HUES48 (cell line): ENCODE data around the gene MYH6.
"Not testable (repeated sequence)": the region's sequence is repeated elsewhere in the genome, so short reads cannot be mapped to it uniquely, and the experiment has no call there.

Experiments
- H3K27ac ChIP-seq: one replicate; pipeline ENCODE4 v1.7.0; 2013; ENCODE audit warnings: low read depth, low read length, inconsistent platforms
- H3K27me3 ChIP-seq: 2 replicates; pipeline ENCODE4 v1.6.1; 2013; ENCODE audit warnings: mild to moderate bottlenecking, low read length; ENCODE audit not compliant: control insufficient read depth, insufficient read depth
- H3K36me3 ChIP-seq: 2 replicates; pipeline ENCODE4 v1.6.1; 2013; ENCODE audit warnings: low read length; ENCODE audit not compliant: control insufficient read depth, insufficient read depth
- H3K4me1 ChIP-seq: 2 replicates; pipeline ENCODE4 v1.6.1; 2013; ENCODE audit warnings: mild to moderate bottlenecking, low read length; ENCODE audit not compliant: control insufficient read depth, insufficient read depth
- H3K4me3 ChIP-seq: 2 replicates; pipeline ENCODE4 v1.5.1; 2013; ENCODE audit warnings: mild to moderate bottlenecking, low read depth, low read length
- H3K9ac ChIP-seq: 2 replicates; pipeline ENCODE4 v1.6.1; 2013; ENCODE audit warnings: mild to moderate bottlenecking, low read depth, low read length, moderate library complexity
- H3K9me3 ChIP-seq: 2 replicates; pipeline ENCODE4 v1.6.1; 2013; ENCODE audit warnings: low read length; ENCODE audit not compliant: control insufficient read depth, insufficient read depth

MYH6 gene

GRCh38 chr14:23403139-23403438 lies 5.0 kb downstream of the MYH6 start:
- Histone ChIP-seq H3K27ac (no peak overlapping the region), H3K4me3 (no peak overlapping the region), H3K4me1 (no peaks in the 10 kb centered on the region), H3K36me3 (no peaks in the 10 kb centered on the region), H3K9ac (no peak overlapping the region), H3K27me3 (peaks cover 5% of the 10 kb centered on the region; the same call in 1 of the 2 replicates), H3K9me3 (no peaks in the 10 kb centered on the region)

- Histone ChIP-seq H3K4me1 (no peaks in the 10 kb centered on the region), H3K27ac (no peak overlapping the region), H3K9me3 (no peaks in the 10 kb centered on the region), H3K9ac (no peak overlapping the region), H3K36me3 (no peaks in the 10 kb centered on the region), H3K4me3 (no peak overlapping the region), H3K27me3 (peaks cover 5% of the 10 kb centered on the region; the same call in 1 of the 2 replicates)
These were observed 5.6 kb downstream of the MYH6 start for GRCh38 chr14:23402296-23403138.

- peaks cover 5% of the 10 kb centered on the region; the same call in 1 of the 2 replicates for H3K27me3 ChIP-seq
These were observed 6.8 kb downstream of the MYH6 start for GRCh38 chr14:23401291-23401690.

GRCh38 chr14:23400496-23401149 lies 7.5 kb downstream of the MYH6 start:
- not testable (repeated sequence) for H3K27me3 ChIP-seq, H3K27ac ChIP-seq, H3K36me3 ChIP-seq, H3K9me3 ChIP-seq, H3K4me1 ChIP-seq, H3K4me3 ChIP-seq, H3K9ac ChIP-seq

More at GRCh38 chr14:23401291-23401690, 6.8 kb downstream of the MYH6 start:
- Histone ChIP-seq H3K36me3 (no peaks in the 10 kb centered on the region), H3K4me1 (no peaks in the 10 kb centered on the region), H3K9me3 (no peaks in the 10 kb centered on the region), H3K27ac (no peak overlapping the region), H3K9ac (no peak overlapping the region), H3K4me3 (no peak overlapping the region)

- Histone ChIP-seq H3K9me3 (no peaks in the 10 kb centered on the region), H3K36me3 (no peaks in the 10 kb centered on the region), H3K4me3 (no peak overlapping the region), H3K4me1 (no peaks in the 10 kb centered on the region), H3K27ac (no peak overlapping the region), H3K27me3 (peaks cover 5% of the 10 kb centered on the region; the same call in 1 of the 2 replicates), H3K9ac (no peak overlapping the region)
These were observed 8.5 kb downstream of the MYH6 start for GRCh38 chr14:23399591-23399990.

GRCh38 chr14:23399136-23399535 lies 8.9 kb downstream of the MYH6 start:
- Histone ChIP-seq H3K4me3 (no peak overlapping the region), H3K9me3 (no peaks in the 10 kb centered on the region), H3K27ac (no peak overlapping the region), H3K4me1 (no peaks in the 10 kb centered on the region), H3K9ac (no peak overlapping the region), H3K27me3 (peaks cover 5% of the 10 kb centered on the region; the same call in 1 of the 2 replicates), H3K36me3 (no peaks in the 10 kb centered on the region)

GRCh38 chr14:23398348-23398747 lies 9.7 kb downstream of the MYH6 start:
- peaks cover 3% of the 10 kb centered on the region; the same call in 1 of the 2 replicates for H3K27me3 ChIP-seq
- no peaks in the 10 kb centered on the region for H3K4me1 ChIP-seq
- no peak overlapping the region for H3K27ac ChIP-seq
- H3K9ac ChIP-seq: no peak overlapping the region
- H3K9me3 ChIP-seq: no peaks in the 10 kb centered on the region
- no peak overlapping the region for H3K4me3 ChIP-seq
- no peaks in the 10 kb centered on the region for H3K36me3 ChIP-seq

- H3K9me3 ChIP-seq: no peaks in the 10 kb centered on the region
- no peak overlapping the region for H3K27ac ChIP-seq
- H3K36me3 ChIP-seq: no peaks in the 10 kb centered on the region
- no peak overlapping the region for H3K9ac ChIP-seq
- no peaks in the 10 kb centered on the region for H3K4me1 ChIP-seq
- no peaks in the 10 kb centered on the region for H3K27me3 ChIP-seq
- H3K4me3 ChIP-seq: no peak overlapping the region
These were observed 11.2 kb downstream of the MYH6 start for GRCh38 chr14:23396781-23397407.

- H3K27ac ChIP-seq: no peak overlapping the region
- H3K36me3 ChIP-seq: no peaks in the 10 kb centered on the region
- H3K27me3 ChIP-seq: no peaks in the 10 kb centered on the region
- no peak overlapping the region for H3K4me3 ChIP-seq
- H3K9me3 ChIP-seq: no peaks in the 10 kb centered on the region
- H3K9ac ChIP-seq: no peak overlapping the region
- no peaks in the 10 kb centered on the region for H3K4me1 ChIP-seq
These were observed 11.9 kb downstream of the MYH6 start for GRCh38 chr14:23396126-23396525.

- H3K4me3 ChIP-seq: no peak overlapping the region
- no peaks in the 10 kb centered on the region for H3K9me3 ChIP-seq
- no peaks in the 10 kb centered on the region; the same call in 1 of the 2 replicates for H3K27me3 ChIP-seq
- H3K36me3 ChIP-seq: no peaks in the 10 kb centered on the region
- no peak overlapping the region for H3K9ac ChIP-seq
- H3K27ac ChIP-seq: no peak overlapping the region
- H3K4me1 ChIP-seq: no peaks in the 10 kb centered on the region; the same call in 1 of the 2 replicates
These were observed 15.5 kb downstream of the MYH6 start for GRCh38 chr14:23392613-23393012.

- H3K36me3 ChIP-seq, H3K27ac ChIP-seq, H3K4me3 ChIP-seq, H3K27me3 ChIP-seq, H3K9ac ChIP-seq, H3K9me3 ChIP-seq, H3K4me1 ChIP-seq: not testable (repeated sequence)
These were observed 18.2 kb downstream of the MYH6 start for GRCh38 chr14:23389871-23390270.
